Measurements from ENCODE around the gene RPUSD1. TPM values are rescaled to one million over a fixed set of nuclear protein-coding genes. Genes with fewer than 3 reads are reported as not detected.
A peak's percentile ranks its signal among the peaks of the same experiment; 100 is the strongest.
"Not testable (repeated sequence)": the region's sequence is repeated elsewhere in the genome, so short reads cannot be mapped to it uniquely, and the experiment has no call there.

RPUSD1 gene
- total RNA-seq, 1 experiment from 2014 or later: 31.7 TPM

GRCh38 chr16:754121-754607 lies 34.0 kb downstream of the RPUSD1 start:
- not testable (repeated sequence) for DNase-seq (ENCODE audit: extremely low read depth, low read depth)

- DNase-seq (ENCODE audit: extremely low read depth, low read depth): no peak
These were observed 36.2 kb downstream of the RPUSD1 start for GRCh38 chr16:752007-752312.

- DNase-seq (ENCODE audit: extremely low read depth, low read depth): no peak
These were observed 36.8 kb downstream of the RPUSD1 start for GRCh38 chr16:751152-752006.

- no peak for DNase-seq (ENCODE audit: extremely low read depth, low read depth)
These were observed 37.7 kb downstream of the RPUSD1 start for GRCh38 chr16:750485-750884.

- DNase-seq (ENCODE audit: extremely low read depth, low read depth): no peak
These were observed 39.2 kb downstream of the RPUSD1 start for GRCh38 chr16:749010-749409.

GRCh38 chr16:747978-748746 lies 40.0 kb downstream of the RPUSD1 start:
- no peak for DNase-seq (ENCODE audit: extremely low read depth, low read depth)

GRCh38 chr16:746637-747036 lies 41.5 kb downstream of the RPUSD1 start:
- DNase-seq (ENCODE audit: extremely low read depth, low read depth): no peak

- DNase-seq (ENCODE audit: extremely low read depth, low read depth): no peak
These were observed 42.4 kb downstream of the RPUSD1 start for GRCh38 chr16:745739-746138.

GRCh38 chr16:743794-744500 lies 44.2 kb downstream of the RPUSD1 start:
- DNase-seq (ENCODE audit: extremely low read depth, low read depth): no peak

- not testable (repeated sequence) for DNase-seq (ENCODE audit: extremely low read depth, low read depth)
These were observed 45.3 kb downstream of the RPUSD1 start for GRCh38 chr16:742894-743293.

- DNase-seq (ENCODE audit: extremely low read depth, low read depth): no peak
These were observed 46.1 kb downstream of the RPUSD1 start for GRCh38 chr16:741986-742629.

- peak; percentile 85 for DNase-seq (ENCODE audit: extremely low read depth, low read depth)
These were observed 47.2 kb downstream of the RPUSD1 start, which contains the start of gene CIAO3 for GRCh38 chr16:740764-741505. CIAO3 (minus strand) TSS chr16:740997; CDS start chr16:740985, 12 bp downstream.

GRCh38 chr16:740459-740763 lies 47.8 kb downstream of the RPUSD1 start:
- DNase-seq (ENCODE audit: extremely low read depth, low read depth): no peak

- DNase-seq (ENCODE audit: extremely low read depth, low read depth): no peak
These were observed 48.4 kb downstream of the RPUSD1 start for GRCh38 chr16:739560-740458.

- no peak for DNase-seq (ENCODE audit: extremely low read depth, low read depth)
These were observed 51.2 kb downstream of the RPUSD1 start for GRCh38 chr16:736936-737481.

GRCh38 chr16:735982-736453 lies 52.2 kb downstream of the RPUSD1 start:
- no peak for DNase-seq (ENCODE audit: extremely low read depth, low read depth)

GRCh38 chr16:734981-735881 lies 53.0 kb downstream of the RPUSD1 start:
- DNase-seq (ENCODE audit: extremely low read depth, low read depth): no peak
